DMS 273 (cell line): ENCODE results near the gene PLAAT4.
A peak's percentile ranks its signal among the peaks of the same experiment; 100 is the strongest.

ENCODE experiments used
- DNase-seq: peaks from one replicate; lab custom pipeline; 2025; ENCODE audit not compliant: unreplicated experiment; lab: John Stamatoyannopoulos, UW

Gene PLAAT4

GRCh38 chr11:63536669-63537292 lies at the start of gene PLAAT4:
PLAAT4 (plus strand) TSS chr11:63536808; CDS start chr11:63536869, 61 bp downstream.
- peak; percentile 54 for DNase-seq

- DNase-seq, result no peak
Measured at GRCh38 chr11:63488789-63489188, 47.8 kb upstream of the PLAAT4 start.

GRCh38 chr11:63489879-63490278 lies 46.7 kb upstream of the PLAAT4 start:
- DNase-seq, result peak; percentile 62

- DNase-seq, result no peak
Measured at GRCh38 chr11:63490551-63491239, 45.9 kb upstream of the PLAAT4 start, which contains the start of gene PLAAT5. PLAAT5 (minus strand) TSS chr11:63491167; CDS start chr11:63491034, 133 bp downstream.

GRCh38 chr11:63491240-63491587 lies 45.4 kb upstream of the PLAAT4 start:
- no peak for DNase-seq

- no peak for DNase-seq
Measured at GRCh38 chr11:63491636-63492372, 44.8 kb upstream of the PLAAT4 start.

- DNase-seq, result no peak
Measured at GRCh38 chr11:63492441-63492840, 44.2 kb upstream of the PLAAT4 start.

GRCh38 chr11:63493127-63493526 lies 43.5 kb upstream of the PLAAT4 start:
- no peak for DNase-seq

- no peak for DNase-seq
Measured at GRCh38 chr11:63494975-63495374, 41.6 kb upstream of the PLAAT4 start.

- no peak for DNase-seq
Measured at GRCh38 chr11:63499874-63500273, 36.7 kb upstream of the PLAAT4 start.

- no peak for DNase-seq
Measured at GRCh38 chr11:63501236-63501635, 35.4 kb upstream of the PLAAT4 start.

GRCh38 chr11:63502252-63502820 lies 34.3 kb upstream of the PLAAT4 start:
- DNase-seq, result no peak

- DNase-seq, result no peak
Measured at GRCh38 chr11:63503492-63503891, 33.1 kb upstream of the PLAAT4 start.

- no peak for DNase-seq
Measured at GRCh38 chr11:63504054-63504453, 32.6 kb upstream of the PLAAT4 start.

GRCh38 chr11:63504933-63505586 lies 31.5 kb upstream of the PLAAT4 start:
- DNase-seq, result no peak

- no peak for DNase-seq
Measured at GRCh38 chr11:63505857-63506528, 30.6 kb upstream of the PLAAT4 start, which contains the start of gene LGALS12. LGALS12 (plus strand) TSS chr11:63506084; CDS start chr11:63506459, 375 bp downstream.

- no peak for DNase-seq
Measured at GRCh38 chr11:63506876-63507275, 29.7 kb upstream of the PLAAT4 start.

- DNase-seq, result no peak
Measured at GRCh38 chr11:63507511-63507910, 29.1 kb upstream of the PLAAT4 start.

- DNase-seq, result peak; percentile 58
Measured at GRCh38 chr11:63508009-63508408, 28.6 kb upstream of the PLAAT4 start.

GRCh38 chr11:63508745-63509144 lies 27.9 kb upstream of the PLAAT4 start:
- no peak for DNase-seq
